NK-92 treated with Interleukin-12 subunit alpha and Interleukin-12 subunit beta, amount 100 ng/mL, for 24 hours (cell line): ENCODE data around the gene FNDC8.
"Not testable (repeated sequence)": the region's sequence is repeated elsewhere in the genome, so short reads cannot be mapped to it uniquely, and the experiment has no call there.

Experiments
- DNase-seq: peaks from one replicate; lab custom pipeline; 2025; lab: John Stamatoyannopoulos, UW

FNDC8 gene

DNA sequence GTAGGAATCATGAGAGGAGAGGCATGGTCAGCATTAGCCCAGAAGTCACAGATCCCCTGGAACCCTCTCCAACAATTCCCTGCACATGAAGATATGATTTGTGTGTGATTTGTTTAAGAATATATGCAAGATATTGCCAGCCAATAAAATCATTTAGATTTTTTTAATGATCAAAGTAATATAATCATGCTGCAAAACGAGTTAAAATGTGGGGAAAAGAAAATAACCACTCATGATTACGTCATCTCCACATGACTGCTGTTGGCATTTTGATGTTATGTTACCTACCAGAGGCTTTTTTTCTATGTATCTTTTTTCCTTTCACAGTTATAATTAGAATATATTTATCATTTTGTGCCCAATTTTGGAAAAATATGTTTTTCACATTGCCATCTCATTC, 50.4 kb downstream of the FNDC8 start:
- no peak for DNase-seq

GRCh38 chr17:35172321-35172720, 50.9 kb downstream of the FNDC8 start:
- not testable (repeated sequence) for DNase-seq

- no peak for DNase-seq
These were observed 53.5 kb downstream of the FNDC8 start for GRCh38 chr17:35174835-35175334.

- DNase-seq: no peak
These were observed 54.4 kb downstream of the FNDC8 start for GRCh38 chr17:35175638-35176415.

DNA sequence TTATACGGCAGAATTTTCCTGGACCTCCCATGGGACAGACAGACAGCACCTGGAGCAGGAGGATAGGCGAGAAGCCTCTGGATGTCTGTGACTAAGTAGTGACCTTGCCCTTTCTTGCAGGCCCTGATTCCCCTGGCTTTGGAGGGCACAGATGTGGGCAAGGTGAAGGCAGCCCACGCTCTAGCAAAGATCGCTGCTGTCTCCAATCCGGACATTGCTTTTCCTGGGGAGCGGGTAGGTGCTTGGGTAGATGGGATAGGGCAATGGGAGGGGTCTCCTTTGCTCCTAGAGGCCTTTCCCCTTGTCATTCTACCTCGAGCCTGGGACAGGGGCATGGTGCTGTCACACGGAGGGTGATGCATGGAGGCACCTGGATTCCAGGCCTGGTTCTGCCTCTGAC, 55.5 kb downstream of the FNDC8 start:
- no peak for DNase-seq

- not testable (repeated sequence) for DNase-seq
These were observed 58.0 kb downstream of the FNDC8 start for GRCh38 chr17:35179379-35179778.
